ENCODE results near the gene CANT1.
"Not testable (repeated sequence)": the region's sequence is repeated elsewhere in the genome, so short reads cannot be mapped to it uniquely, and the experiment has no call there.

CANT1 gene

DNA sequence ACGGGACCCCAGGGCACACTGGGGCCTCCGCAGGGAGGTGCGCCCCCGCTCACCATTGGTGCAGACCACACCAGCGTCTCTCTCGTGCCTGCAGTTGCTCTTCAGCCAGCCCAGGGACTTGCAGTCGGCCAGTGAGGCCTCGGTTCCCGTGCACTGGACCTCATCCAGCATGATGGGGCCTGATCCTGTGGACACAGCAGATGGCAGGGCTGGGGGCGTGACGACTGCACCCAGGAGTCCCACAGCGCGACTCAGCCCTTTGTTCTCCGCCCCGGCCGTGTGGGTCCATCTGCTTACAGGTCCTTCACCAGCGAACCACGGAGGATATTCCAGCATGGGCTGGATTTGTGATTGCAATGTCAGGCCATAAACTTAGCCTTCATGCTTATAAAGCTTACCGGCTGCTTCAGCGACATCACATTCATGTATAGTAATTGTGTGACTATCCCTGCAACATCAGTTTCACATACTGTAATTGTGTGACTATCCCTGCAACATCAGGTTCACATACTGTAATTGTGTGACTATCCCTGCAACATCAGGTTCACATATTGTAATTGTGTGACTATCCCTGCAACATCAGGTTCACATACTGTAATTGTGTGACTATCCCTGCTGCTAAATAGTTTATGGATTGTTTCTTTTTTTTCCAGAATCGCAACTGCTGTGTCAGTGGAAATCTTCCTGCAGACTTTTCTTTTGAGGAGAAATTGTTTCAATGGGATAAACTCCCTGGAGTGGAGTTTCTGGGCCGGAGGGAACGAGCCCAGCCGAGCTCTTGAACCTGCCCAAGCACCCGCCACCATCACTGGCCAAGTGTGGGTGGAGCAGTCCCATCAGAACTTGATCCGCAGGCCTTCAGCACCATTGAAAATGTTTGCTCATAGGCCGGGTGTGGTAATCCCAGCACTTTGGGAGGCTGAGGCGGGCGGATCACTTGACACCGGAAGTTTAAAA, 34.7 kb downstream of the CANT1 start:
- no peak for DNase-seq

DNA sequence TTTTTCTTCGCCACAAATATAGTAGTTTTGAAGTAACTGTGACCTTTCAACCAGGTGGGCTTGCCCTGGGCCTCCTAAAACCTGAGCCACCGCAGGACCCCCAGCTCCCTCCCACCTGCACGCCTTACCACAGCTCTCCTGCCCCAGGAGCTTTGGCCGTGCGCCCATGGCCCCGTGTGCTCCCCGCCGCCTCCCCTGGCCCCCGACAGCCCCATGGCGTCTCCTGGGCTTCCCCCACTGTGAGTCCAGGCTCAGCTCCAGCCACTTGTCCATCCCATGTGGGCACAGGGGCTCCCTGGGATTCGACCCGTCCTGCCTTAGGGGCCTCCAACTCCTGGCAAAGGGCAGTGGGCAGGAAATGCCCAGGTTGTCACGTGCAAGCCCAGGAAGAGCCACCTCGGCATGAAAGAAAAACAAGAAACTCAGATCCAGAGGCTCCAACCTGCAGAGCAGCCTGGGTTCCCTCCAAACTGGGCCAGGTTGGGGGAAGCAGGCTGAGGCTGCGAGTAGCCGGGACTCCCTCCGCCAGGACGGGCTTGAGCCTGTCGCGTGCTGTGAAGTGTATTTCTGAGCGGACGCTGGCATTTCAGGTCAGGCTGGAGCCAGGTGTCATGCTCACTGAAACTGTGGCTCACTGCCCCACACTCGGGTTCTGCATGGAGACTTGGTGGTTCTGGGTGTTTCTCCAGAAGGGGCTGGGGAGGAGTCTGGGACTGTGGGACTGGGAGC, 35.6 kb downstream of the CANT1 start:
- no peak for DNase-seq

DNA sequence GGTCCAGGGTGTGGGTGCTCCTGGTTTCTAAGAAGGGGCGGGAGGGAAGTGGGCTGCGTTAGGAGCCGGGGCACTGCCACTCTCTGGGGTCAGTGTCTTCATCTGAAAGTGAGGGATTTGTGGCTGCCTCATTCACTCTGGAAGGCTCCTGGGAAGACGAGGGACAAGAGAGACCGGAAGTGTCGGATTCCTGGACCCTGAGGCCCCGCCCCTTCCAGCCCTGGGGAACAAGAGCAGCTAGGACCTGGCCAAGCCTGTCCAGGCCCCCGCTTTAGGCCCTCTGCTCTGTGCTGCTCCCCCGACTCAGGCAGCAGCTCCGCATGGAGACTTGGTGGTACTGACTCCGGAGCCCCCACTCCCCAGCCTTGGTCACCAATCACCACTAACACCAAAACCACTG, 36.4 kb downstream of the CANT1 start:
- no peak for DNase-seq

DNA sequence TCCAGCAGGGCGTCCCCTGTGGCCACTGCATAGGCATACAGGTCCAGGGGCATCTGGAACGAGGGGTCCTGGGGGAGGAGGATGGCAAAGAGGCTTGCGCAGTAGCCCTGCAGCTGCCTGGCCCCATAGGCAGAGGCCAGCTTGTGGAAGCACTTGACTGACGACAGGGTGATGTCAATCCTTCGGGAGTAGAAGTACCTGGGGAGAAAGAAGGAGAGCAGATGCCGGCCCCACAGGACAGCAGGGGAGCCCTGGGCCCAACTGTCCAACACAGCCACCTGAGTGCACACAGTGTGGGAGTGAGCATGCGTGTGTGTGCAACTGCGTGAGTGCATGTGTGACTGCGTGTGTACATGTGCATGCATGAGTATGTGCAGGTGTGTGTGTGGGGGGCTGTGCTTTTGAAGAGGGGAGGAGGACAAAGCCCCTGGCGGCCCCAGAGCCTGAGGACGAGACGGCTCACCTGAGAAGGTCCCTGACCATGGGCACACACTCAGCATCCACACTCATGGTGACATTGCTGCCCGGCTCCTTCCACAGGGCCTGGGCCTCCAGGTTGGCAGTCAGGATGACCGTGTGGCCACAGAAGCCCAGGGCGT, 37.0 kb downstream of the CANT1 start:
- DNase-seq: no peak

DNA sequence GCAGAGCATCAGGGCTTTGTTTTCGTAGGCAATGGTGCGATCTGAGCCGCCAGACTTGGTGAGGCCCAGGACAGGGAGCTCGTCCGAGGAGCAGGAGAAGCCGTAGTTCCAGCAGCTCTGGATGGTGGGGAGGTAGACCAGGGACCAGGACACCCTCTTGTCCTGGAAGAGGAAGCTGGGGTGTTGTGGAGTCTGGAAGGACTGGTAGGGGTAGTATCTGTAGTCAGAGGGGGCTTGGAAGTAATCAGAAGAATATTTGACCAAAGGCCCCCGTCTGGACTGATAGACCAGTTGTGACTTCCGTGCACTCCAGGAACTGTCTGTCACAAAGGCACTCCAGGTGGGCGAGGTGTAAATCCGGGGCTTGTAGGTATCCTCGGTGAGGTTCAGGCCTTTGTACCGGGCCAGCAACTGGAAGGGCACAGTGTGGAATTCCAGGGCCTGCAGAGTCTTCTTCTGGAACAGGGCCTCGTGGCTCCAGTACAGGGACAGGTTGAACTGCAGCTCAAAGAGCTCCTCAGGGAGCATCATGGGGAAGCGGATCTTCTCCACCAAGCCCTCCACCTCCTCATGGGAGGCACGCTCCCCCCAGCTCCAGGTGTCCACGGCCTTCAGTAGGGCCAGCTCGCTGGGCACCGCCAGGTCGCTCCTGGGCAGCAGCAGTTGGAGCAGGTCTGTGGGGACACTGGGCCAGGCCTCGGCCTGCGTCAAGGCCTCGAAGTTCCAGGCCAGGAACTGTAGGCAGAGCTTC, 37.6 kb downstream of the CANT1 start:
- DNase-seq: no peak

DNA sequence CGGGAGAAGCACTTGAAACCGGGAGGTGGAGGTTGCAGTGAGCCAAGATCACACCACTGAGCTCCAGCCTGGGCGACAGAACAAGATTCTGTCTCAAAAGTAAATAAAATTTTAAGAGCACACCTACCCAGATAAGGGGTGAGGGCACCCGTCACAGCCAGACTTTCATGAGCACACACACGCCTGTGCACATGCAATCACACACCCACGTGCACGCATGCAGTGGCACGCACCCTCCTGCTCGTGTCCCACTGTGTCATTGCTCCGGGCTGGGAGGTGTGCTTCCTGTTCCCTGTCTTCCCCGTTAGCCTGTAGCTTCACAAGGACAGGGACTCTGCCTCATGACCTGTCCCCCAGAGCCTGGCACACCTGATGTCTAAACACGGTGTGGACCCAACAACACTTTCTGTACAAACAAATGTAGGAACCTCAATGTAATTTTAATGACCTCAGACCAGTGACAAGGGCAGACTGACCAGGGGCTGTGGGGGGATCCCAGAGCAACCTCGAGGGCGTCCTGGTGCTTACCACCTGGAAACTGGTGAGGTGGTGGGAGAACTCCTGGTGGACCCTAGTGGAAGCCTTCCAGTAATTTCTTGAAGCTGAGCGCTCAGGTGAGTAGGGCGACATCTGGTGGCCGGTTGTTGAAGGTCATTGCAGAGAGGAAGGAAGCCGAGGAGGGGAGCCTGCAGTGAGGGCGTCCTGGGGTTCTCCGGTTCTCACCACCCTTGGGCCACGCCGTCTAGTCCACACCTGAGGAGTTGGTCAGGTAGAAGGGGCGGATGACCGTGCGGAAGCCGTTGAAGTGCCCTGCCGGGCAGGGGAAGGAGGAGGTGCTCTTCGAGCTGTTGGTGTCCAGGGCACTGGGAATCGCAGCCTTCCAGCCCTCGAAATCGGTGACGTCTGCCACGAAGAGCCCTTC, 38.5 kb downstream of the CANT1 start:
- no peak for DNase-seq

DNA sequence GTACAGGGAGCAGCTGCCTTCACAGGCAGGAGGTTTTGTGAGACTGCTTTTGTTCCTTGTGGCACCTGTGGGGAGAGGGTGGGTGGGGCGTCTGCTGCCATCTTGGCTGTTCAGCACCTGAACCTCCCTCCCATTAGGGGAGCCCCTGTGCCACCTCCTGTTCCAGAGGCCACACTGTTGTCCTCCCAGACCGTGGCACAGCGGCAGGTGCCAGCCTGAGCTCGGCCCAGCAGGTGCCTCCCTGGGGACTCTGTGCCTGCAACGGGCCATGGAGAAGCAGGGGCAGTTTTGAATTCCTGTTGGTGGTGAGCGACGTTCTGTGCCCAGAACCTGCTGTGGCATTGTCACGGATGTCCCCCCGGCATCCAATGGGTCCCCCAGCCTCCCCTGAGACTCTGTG, 39.7 kb downstream of the CANT1 start:
- DNase-seq: no peak

DNA sequence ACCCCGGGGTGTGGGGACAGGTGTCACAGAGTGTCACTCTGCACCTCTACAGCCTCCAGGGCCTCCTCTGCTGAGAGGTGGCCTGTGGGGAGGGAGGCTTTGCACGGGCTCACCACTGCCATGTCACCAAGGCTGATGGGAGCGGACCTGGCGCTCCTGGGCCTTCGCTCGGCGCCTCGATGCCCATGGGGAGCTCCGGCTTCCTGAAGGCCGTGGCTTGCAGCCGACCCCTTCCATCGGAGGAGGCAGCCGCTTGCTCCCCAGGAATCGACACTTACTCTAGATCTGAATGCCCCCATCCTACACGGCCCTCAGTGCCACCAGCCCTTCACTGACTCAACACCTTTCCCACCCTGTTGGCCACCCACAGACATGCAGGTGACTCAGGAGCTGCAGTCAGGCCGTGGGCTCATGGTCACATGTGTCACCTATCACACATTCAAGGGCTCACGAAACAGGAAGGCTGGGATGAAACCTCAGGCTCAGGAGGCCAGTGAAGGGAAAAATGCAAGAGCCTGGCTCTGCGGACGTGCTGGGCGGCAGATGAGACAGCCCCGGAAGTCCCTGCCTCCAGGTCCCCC, 41.7 kb downstream of the CANT1 start:
- DNase-seq: no peak

DNA sequence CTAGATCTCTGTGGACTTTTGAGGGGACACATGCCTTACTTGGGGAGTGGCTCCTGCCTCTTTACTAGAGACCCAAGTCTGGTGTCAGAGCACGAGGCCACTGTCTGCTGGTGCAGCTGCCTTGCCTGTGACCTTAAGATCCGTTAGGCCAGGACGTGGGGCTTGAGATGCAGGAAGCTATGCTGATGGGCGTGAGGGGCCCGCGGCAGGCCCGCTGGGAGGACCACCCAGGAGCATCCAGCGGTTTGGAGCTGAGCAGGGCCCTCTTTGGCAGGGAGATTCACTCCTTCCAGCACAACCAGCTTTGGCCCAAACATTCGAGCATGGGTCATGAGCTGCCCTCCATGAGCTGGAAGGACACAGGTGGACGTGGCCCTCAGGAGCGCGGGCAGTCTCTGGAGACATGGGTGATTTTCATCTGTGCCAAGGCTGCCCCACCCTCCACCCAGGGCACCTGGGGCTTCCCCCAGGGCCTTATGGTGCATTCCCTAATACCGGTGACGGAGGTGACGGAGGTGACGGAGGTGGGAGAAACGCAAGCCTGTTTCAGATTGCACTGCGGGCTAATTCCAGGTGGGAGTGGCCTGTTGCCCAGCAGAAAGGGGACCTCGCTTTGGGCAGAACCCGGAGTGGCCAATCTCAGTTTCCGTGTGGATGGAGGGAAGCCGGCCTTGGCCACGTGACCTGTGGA, 42.5 kb downstream of the CANT1 start:
- no peak for DNase-seq

DNA sequence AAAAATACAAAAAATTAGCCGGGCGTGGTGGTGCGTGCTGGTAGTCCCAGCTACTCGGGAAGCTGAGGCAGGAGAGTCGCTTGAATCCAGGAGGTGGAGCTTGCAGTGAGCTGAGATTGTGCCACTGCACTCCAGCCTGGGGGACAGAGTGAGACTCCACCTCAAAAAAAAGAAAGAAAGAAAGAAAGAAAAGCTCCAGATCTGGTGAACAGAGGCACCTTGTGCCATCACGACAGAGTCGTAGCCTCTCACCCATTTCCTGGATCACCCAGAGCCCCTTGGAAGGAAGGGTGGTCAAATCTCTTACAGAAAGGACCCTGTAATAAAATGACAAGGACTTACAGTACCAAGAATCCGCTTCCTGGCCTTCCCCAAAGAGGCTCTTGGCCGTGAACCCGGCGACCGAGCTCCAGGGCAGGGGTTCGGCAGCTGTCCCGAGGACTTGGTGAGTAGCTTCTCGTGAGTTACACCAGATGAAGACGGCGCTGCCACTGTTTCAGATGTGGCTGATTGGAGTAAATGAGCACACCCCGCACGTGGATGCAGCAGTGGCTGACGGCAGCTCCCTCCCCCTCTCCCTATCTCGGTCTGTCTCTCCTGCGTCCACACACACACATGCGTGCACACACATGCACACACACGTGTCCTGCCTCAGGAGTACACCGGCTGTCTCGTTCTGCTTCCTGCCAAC, 43.3 kb downstream of the CANT1 start:
- no peak for DNase-seq

DNA sequence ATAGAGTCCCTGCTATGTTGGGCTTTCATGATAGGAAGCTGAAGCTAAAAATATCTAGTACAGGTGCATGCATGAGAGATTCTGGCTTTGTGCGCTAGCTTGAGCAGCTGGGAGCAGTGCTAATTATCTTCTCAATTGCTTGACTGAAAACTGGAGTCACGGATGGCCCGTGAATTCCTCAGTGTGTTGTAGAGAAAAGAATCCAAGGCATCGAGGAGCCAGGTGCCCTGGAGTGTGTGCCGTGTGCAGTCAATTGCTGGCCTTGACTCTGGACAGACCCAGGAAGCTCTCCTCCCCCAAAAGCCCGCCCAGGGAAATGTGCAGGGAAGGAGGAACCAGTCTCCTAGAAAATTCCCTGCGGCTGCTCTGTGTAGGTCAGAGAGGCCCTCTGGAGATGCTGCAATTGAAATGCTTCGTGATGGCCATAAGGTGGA, 44.1 kb downstream of the CANT1 start:
- DNase-seq: peak; percentile 23

DNA sequence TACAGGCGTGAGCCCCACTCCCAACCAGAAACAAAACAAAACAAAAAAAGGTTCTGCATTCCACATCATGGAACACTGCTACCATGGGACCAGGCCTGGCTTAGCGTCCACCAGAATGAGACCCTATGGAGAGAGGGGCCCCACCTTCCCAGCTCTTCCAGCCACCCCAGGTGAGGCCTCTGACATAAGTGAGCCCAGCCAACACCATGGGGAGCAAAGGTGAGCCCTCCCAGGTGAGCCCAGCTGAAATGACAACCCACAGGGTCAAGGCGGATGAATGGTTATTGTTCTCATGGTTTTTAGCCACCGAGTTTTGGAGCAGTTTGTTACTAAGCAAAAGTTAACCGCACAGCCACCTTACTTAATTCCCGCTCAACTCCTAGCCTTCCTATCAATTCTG, 46.2 kb downstream of the CANT1 start:
- DNase-seq: no peak

DNA sequence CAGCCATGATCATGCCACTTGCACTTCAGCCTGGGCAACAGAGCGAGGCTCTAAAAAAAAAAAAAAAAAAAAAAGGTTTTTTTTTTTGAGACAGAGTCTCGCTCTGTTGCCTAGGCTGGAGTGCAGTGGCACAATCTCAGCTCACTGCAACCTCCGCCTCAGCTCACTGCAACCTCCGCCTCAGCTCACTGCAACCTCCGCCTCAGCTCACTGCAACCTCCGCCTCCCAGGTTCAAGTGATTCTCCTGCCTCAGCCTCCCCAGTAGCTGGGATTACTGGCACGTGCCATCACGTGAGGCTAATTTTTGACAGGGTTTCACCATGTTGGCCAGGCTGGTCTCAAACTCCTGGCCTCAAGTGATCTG, 46.6 kb downstream of the CANT1 start:
- not testable (repeated sequence) for DNase-seq

DNA sequence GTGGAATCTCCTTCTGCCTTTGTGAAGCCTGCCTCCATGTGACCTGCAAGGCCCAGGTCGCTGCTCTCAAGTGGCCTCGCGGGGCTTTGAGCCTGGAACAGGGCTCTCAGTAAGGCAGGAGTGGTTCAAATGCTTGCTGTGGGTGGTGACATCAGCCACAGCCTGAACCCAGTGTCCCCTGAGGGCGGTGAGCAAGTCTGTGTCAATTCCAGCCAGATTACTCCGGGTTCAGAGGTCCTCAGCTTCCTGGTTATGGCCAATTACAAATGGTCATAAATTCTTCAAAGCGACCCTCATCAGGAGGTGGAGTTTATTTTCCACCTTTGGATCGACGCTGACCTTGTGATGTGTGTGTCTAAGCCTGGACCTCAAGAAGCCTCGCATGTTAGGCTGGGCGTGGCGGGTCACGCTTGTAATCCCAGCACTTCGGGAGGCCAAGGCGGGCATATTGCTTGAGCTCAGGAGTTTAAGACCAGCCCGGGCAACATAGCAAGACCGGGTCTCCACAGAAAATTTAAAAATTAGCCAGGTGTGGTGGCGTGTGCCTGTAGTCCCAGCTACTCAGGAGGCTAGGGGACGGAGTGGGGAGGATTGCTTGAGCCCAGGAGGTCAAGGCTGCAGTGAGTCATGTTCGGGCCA, 47.1 kb downstream of the CANT1 start:
- DNase-seq: no peak

DNA sequence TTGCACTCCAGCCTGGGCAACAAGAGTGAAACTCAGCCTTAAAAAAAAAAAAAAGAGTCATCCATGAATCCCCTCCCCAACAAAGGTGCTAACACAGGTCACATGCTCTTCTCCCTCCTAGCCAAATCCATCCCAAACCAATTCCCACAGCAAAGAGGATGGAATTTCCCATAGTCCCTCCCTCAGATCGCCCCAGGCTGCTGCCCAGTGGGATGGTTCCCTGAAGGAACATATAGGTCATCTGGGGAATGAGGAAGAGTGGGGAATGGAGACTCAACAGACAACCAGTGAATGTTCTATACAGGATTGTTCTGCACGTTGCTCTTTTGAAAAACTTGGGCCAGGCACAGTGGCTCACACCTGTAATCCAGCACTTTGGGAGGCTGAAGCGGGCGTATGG, 48.0 kb downstream of the CANT1 start:
- DNase-seq: no peak

DNA sequence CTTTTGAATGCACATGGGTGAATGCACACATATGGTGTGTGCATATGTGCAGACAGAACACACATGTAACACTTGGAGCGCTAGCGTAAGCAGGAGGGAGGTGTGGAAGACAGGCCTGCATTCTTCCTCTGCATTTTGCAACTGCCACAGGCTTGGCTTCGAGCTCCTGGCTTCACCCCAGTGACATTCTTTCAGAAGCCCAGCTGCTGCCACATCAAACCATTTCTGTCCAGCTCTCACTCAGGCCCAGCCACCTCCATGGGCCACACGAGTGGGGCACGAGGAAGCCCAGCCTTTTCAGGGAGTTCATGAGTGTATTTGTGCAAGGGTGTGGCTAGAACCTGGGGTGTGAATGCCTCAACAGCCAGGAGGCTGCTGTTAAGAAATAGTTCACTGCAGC, 48.6 kb downstream of the CANT1 start:
- DNase-seq: no peak

DNA sequence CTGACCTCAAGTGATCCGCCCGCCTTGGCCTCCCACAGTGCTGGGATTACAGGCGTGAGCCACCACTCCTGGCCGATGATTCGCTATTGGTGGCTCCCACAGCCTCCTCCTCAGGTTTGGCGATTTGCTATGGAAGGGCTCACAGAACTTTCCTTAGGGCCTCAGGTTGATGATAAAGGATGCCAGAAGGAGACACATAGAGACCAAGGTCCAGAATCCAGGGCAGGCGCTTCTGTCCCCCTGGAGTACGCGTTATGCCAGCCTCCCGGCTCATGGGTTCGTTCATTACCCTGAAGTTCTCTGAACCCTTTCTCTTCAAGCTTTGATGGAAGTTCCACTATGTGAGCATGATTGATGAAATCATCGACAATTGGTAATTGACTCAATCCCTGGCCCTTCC, 49.8 kb downstream of the CANT1 start:
- no peak for DNase-seq

DNA sequence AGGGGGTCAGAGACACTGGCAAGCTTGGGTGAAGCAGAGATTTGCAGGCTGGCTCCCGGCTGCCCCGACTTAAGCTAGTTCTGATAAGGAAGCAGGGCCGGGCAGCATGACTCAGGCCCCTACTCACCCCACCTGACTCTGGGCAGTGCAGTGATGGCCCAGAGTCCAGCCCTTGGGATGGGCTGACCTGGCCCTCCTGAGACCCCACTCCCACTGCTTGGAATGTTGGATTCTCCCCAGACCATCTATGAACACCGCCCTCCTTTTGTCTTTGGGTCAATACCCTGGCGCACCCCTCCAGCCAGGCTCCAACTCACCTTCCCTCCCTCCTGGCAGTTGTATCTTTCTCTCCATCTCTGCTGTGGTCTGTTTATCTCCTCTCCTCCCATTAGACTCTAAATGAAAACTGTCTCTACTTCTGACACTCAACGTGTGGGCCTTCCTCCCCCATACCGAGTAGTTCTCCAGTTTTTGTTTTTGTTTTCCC, 50.9 kb downstream of the CANT1 start:
- no peak for DNase-seq

DNA sequence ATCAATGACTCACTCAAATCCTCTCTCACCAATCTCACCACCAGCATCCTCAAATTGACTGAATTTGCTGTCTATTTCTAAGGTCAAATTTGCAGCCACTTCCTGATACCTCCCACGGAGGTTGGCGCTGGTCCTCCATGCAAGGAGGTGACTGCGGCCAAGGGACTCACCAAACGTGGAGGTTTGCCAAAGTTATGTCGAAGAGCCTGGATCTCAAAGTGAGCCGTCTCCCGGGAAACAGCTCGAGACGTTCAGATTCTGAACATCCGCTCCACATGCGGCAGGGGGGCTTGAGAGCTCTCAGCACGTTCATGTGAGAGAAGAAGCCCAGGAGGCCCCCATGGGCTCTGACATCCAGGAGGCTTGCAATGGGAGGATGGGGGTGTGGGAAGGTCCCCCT, 52.4 kb downstream of the CANT1 start:
- DNase-seq: no peak

DNA sequence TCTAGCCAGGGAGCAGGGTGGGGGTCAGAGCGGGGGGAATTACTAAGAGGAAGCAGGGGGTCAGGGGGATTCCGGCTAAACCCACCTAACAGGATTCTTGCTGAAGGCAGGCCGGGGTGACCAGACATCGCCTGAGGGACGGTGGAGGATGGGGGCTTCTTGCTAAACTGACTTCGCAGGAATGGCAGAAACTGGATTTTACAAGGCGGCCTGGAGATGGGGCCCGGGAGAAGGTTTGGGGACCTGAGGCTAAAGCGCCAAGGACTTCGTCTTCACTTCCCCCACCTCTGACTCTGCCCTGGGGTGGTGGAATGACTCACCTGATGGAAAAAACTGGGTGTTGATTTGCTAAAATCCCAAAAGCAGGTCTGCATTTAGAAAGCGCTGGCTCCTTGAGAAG, 53.3 kb downstream of the CANT1 start:
- DNase-seq: no peak

All from NCI-H2081 treated with DMSO at 0.1 percent for 48 hours (cell line).